ENCODE data around the gene NAALADL2. TPM values are rescaled to one million over a fixed set of nuclear protein-coding genes. Genes with fewer than 3 reads are reported as not detected.

The NAALADL2 gene
- total and polyA plus RNA-seq, 2 donors (not counting 1 experiment from before 2014, with no cell fraction given) = not detected

GRCh38 chr3:175242243-175242642 lies 383.1 kb downstream of the NAALADL2 start:
- intact Hi-C loops (cut with micrococcal nuclease) = no loop called here
- no peak for DNase-seq
- Histone ChIP-seq H3K9me3 (ENCODE audit: control extremely low read depth in 1 of 3, control insufficient read depth in 2 of 3, insufficient read depth in 1 of 3, low read length in 2 of 3) (peaks cover 0 to 2% (median 0%) of the 10 kb centered on the region in 3 donors), H3K4me3 (ENCODE audit: control extremely low read depth in 1 of 5, extremely low read depth in 1 of 5, insufficient read depth in 1 of 5, low read depth in 2 of 5, low read length in 4 of 5) (no peak overlapping the region), H3K4me1 (ENCODE audit: control insufficient read depth in 2 of 2, insufficient read depth in 2 of 2, low read length in 2 of 2) (no peaks in the 10 kb centered on the region), H3K27me3 (replicated peaks in 1 of 4; ENCODE audit: control extremely low read depth in 1 of 4, control insufficient read depth in 3 of 4, insufficient read depth in 4 of 4, low read length in 3 of 4) (no peaks in the 10 kb centered on the region), H3K9ac (ENCODE audit: low read length) (no peak overlapping the region), H4K20me1 (ENCODE audit: control insufficient read depth, insufficient read depth, low read length, poor library complexity, severe bottlenecking) (no peaks in the 10 kb centered on the region), H2AFZ (ENCODE audit: insufficient read depth, low read depth, low read length, poor library complexity, severe bottlenecking) (no peak overlapping the region), H3K27ac (ENCODE audit: low read length in 2 of 2) (no peak overlapping the region), H3K4me2 (replicated peaks; ENCODE audit: low read depth, low read length, poor library complexity, severe bottlenecking) (no peak overlapping the region), H3K36me3 (replicated peaks in 1 of 2; ENCODE audit: control extremely low read depth in 1 of 2, control insufficient read depth in 1 of 2, extremely low read depth in 1 of 2, insufficient read depth in 2 of 2, low read length in 1 of 2) (no peaks in the 10 kb centered on the region), H3K79me2 (ENCODE audit: control insufficient read depth, insufficient read depth, low read length) (no peaks in the 10 kb centered on the region)
- TF ChIP-seq CTCF (IDR thresholded peaks at IDR 0.05) (no peak), EZH2 (IDR thresholded peaks at IDR 0.05; ENCODE audit: borderline replicate concordance, insufficient read depth, low read depth, low read length, poor library complexity, severe bottlenecking) (no peak)
- Mint-ChIP-seq H3K27ac (no peak overlapping the region), H3K27me3 (no peaks in the 10 kb centered on the region), H3K4me1 (no peaks in the 10 kb centered on the region), H3K9me3 (ENCODE audit: insufficient read depth) (no peaks in the 10 kb centered on the region), H3K4me3 (no peak overlapping the region)
- ChIA-PET CTCF (no interaction called here), POLR2A (no interaction called here)
- ATAC-seq (ENCODE audit: low read depth) = no peak
- no CpG with 5 or more reads among the region's 2 CpGs for WGBS (ENCODE audit: insufficient coverage)

GRCh38 chr3:175246234-175246633 lies 387.1 kb downstream of the NAALADL2 start:
- H4K20me1 ChIP-seq (ENCODE audit: control insufficient read depth, insufficient read depth, low read length, poor library complexity, severe bottlenecking) = no peaks in the 10 kb centered on the region
- no peak overlapping the region for H3K4me3 ChIP-seq (ENCODE audit: control extremely low read depth in 1 of 5, extremely low read depth in 1 of 5, insufficient read depth in 1 of 5, low read depth in 2 of 5, low read length in 4 of 5)
- H3K27ac ChIP-seq (ENCODE audit: low read length in 2 of 2) = no peak overlapping the region
- TF ChIP-seq CTCF (IDR thresholded peaks at IDR 0.05) (no peak), EZH2 (IDR thresholded peaks at IDR 0.05; ENCODE audit: borderline replicate concordance, insufficient read depth, low read depth, low read length, poor library complexity, severe bottlenecking) (no peak)
- Mint-ChIP-seq H3K27ac (no peak overlapping the region), H3K4me3 (no peak overlapping the region), H3K9me3 (ENCODE audit: insufficient read depth) (no peaks in the 10 kb centered on the region), H3K27me3 (no peaks in the 10 kb centered on the region), H3K4me1 (no peaks in the 10 kb centered on the region)
- H3K36me3 ChIP-seq (replicated peaks in 1 of 2; ENCODE audit: control extremely low read depth in 1 of 2, control insufficient read depth in 1 of 2, extremely low read depth in 1 of 2, insufficient read depth in 2 of 2, low read length in 1 of 2) = no peaks in the 10 kb centered on the region
- POLR2A ChIA-PET = no interaction called here
- no CpG with 5 or more reads among the region's 3 CpGs for WGBS (ENCODE audit: insufficient coverage)
- ATAC-seq (ENCODE audit: low read depth) (no peak), DNase-seq (no peak)
- no peak overlapping the region for H2AFZ ChIP-seq (ENCODE audit: insufficient read depth, low read depth, low read length, poor library complexity, severe bottlenecking)
- no peaks in the 10 kb centered on the region for H3K79me2 ChIP-seq (ENCODE audit: control insufficient read depth, insufficient read depth, low read length)
- peaks cover 0 to 2% (median 0%) of the 10 kb centered on the region in 3 donors for H3K9me3 ChIP-seq (ENCODE audit: control extremely low read depth in 1 of 3, control insufficient read depth in 2 of 3, insufficient read depth in 1 of 3, low read length in 2 of 3)
- no peak overlapping the region for H3K9ac ChIP-seq (ENCODE audit: low read length)
- CTCF ChIA-PET = no interaction called here
- no peaks in the 10 kb centered on the region for H3K27me3 ChIP-seq (replicated peaks in 1 of 4; ENCODE audit: control extremely low read depth in 1 of 4, control insufficient read depth in 3 of 4, insufficient read depth in 4 of 4, low read length in 3 of 4)
- intact Hi-C loops (cut with micrococcal nuclease) = no loop called here
- no peak overlapping the region for H3K4me2 ChIP-seq (replicated peaks; ENCODE audit: low read depth, low read length, poor library complexity, severe bottlenecking)
- no peaks in the 10 kb centered on the region for H3K4me1 ChIP-seq (ENCODE audit: control insufficient read depth in 2 of 2, insufficient read depth in 2 of 2, low read length in 2 of 2)

Measured in B cell (primary cell).